HepG2 (cell line): Measurements from ENCODE around the gene RBPMS2. TPM values are rescaled to one million over a fixed set of nuclear protein-coding genes. Genes with fewer than 3 reads are reported as not detected.

Source experiments
- ATAC-seq: fragments of 200-7000 bp; cut with Tn5 transposase; 3 replicates; pipeline ENCODE4 v1.9.1; 2020; ENCODE audit warnings: mild to moderate bottlenecking, moderate library complexity
- BruUV-seq: library from RNA; stranded (reverse); fragments of 400-500 nt; replicated peaks from 2 replicates; lab custom pipeline; 2021; lab: Mats Ljungman, UMichigan
- CTCF ChIA-PET: fragments of 300-600 bp; formaldehyde crosslinking; extraction: SDS; loops from one replicate; lab custom pipeline; 2021; ENCODE audit warnings: low total read pairs, inconsistent platforms, low intra/inter-chr PET ratio; lab: Yijun Ruan, JAX
- POLR2A ChIA-PET: fragments of 350-600 bp; sonication (Branson Sonifier 250); formaldehyde crosslinking; loops from one replicate; lab custom pipeline; 2020; ENCODE audit warnings: antibody characterized with exemption, inconsistent platforms; lab: Yijun Ruan, JAX
- DNase-seq: peaks from one replicate; pipeline ENCODE4 v3.0.0-alpha.2; 2015; ENCODE audit warnings: low spot score
- FAIRE-seq: peaks from 3 replicates; lab custom pipeline; 2011; peaks lifted over from hg19 to GRCh38; lab: Jason Lieb, UNC
- H2AFZ ChIP-seq: one replicate; pipeline ENCODE4 v1.6.1; 2011; ENCODE audit warnings: low read length, inconsistent platforms
- H3K27ac ChIP-seq: fragments of 300-600 bp; 3 replicates; pipeline ENCODE4 v1.8.0; 2011; ENCODE audit warnings: mixed run types, mild to moderate bottlenecking, mixed read lengths, low read length, inconsistent platforms; ENCODE audit not compliant: insufficient read depth; ENCODE audit errors: extremely low read length
- H3K27me3 ChIP-seq, 2 experiments: fragments of 200-600 bp in 1 of 2; 2 replicates in 1 of 2; 3 replicates in 1 of 2; pipeline versions ENCODE4 v1.6.0 to v1.8.0; 2011; ENCODE audit warnings: low read length in 2 of 2, mild to moderate bottlenecking in 2 of 2, moderate library complexity in 2 of 2, inconsistent platforms in 1 of 2; ENCODE audit not compliant: insufficient read depth in 2 of 2, control insufficient read depth in 1 of 2
- H3K36me3 ChIP-seq, 2 experiments: fragments of 200-600 bp in 1 of 2; replicated peaks in 1 of 2; 2 replicates in 1 of 2; 3 replicates in 1 of 2; pipeline versions ENCODE4 v1.5.1 to v1.8.0; 2011; ENCODE audit warnings: low read length in 2 of 2, inconsistent platforms in 1 of 2; ENCODE audit not compliant: insufficient read depth in 2 of 2, control insufficient read depth in 1 of 2
- H3K4me1 ChIP-seq: 2 replicates; pipeline ENCODE4 v1.5.1; 2012; ENCODE audit warnings: low read length, inconsistent platforms; ENCODE audit not compliant: insufficient read depth
- H3K4me2 ChIP-seq: 2 replicates; pipeline ENCODE4 v1.6.0; 2011; ENCODE audit warnings: low read depth, low read length, inconsistent platforms
- H3K4me3 ChIP-seq, 3 experiments: fragments of 200-600 bp in 1 of 3; sonication (generic), shearing (Covaris generic) in 1 of 3; replicated peaks in 1 of 3; 2 replicates each; pipeline ENCODE4 v1.5.1; 2011 to 2016; ENCODE audit warnings: low read length in 3 of 3, inconsistent platforms in 2 of 3, low read depth in 2 of 3, mild to moderate bottlenecking in 2 of 3, control low read depth in 1 of 3, mixed read lengths in 1 of 3; ENCODE audit not compliant: insufficient read depth in 1 of 3
- H3K79me2 ChIP-seq: one replicate; pipeline ENCODE4 v1.6.1; 2011; ENCODE audit warnings: low read length, inconsistent platforms; ENCODE audit not compliant: insufficient read depth
- H3K9ac ChIP-seq: 2 replicates; pipeline ENCODE4 v1.6.0; 2011; ENCODE audit warnings: mild to moderate bottlenecking, low read depth, low read length, inconsistent platforms; ENCODE audit not compliant: insufficient read depth
- H3K9me3 ChIP-seq: 2 replicates; pipeline ENCODE4 v1.5.1; 2012; ENCODE audit warnings: mild to moderate bottlenecking, low read length
- H4K20me1 ChIP-seq: 2 replicates; pipeline ENCODE4 v1.6.0; 2011; ENCODE audit warnings: inconsistent platforms, mild to moderate bottlenecking, low read length, moderate library complexity; ENCODE audit not compliant: insufficient read depth
- AKAP8 ChIP-seq: sonication (generic); formaldehyde crosslinking; IDR thresholded peaks from 2 replicates; pipeline ENCODE4 v1.5.1; 2020; ENCODE audit warnings: mild to moderate bottlenecking, missing genetic modification reagents
- CSRNP1 ChIP-seq: sonication (generic); formaldehyde crosslinking; IDR thresholded peaks from 2 replicates; pipeline ENCODE4 v1.8.1; 2023; ENCODE audit warnings: mild to moderate bottlenecking, missing genetic modification reagents
- DZIP1 ChIP-seq: sonication (generic); formaldehyde crosslinking; IDR thresholded peaks from 2 replicates; pipeline ENCODE4 v1.5.0; 2020; ENCODE audit warnings: mild to moderate bottlenecking, missing genetic modification reagents
- FOXJ3 ChIP-seq: sonication (generic); formaldehyde crosslinking; IDR thresholded peaks from 2 replicates; pipeline ENCODE4 v1.4.0; 2020; ENCODE audit warnings: missing genetic modification reagents, mild to moderate bottlenecking, borderline replicate concordance
- NR1H2 ChIP-seq: sonication (generic); formaldehyde crosslinking; IDR thresholded peaks from 2 replicates; pipeline ENCODE4 v1.8.1; 2022; ENCODE audit warnings: low read depth, missing genetic modification reagents, borderline replicate concordance
- PHF8 ChIP-seq: sonication (generic); formaldehyde crosslinking; IDR thresholded peaks from 2 replicates; pipeline ENCODE4 v1.5.0; 2020; ENCODE audit warnings: missing genetic modification reagents
- PPARG ChIP-seq: conservative IDR thresholded peaks from 2 replicates; pipeline ENCODE4 v1.6.1; 2016; ENCODE audit warnings: missing biosample characterization, missing genetic modification reagents
- PRMT3 ChIP-seq: sonication (generic); formaldehyde crosslinking; IDR thresholded peaks from 2 replicates; pipeline ENCODE4 v1.8.1; 2022; ENCODE audit warnings: low read depth, mild to moderate bottlenecking, moderate library complexity, missing genetic modification reagents, borderline replicate concordance
- RORA ChIP-seq: sonication (generic); formaldehyde crosslinking; IDR thresholded peaks from 2 replicates; pipeline ENCODE4 v1.5.0; 2020; ENCODE audit warnings: mild to moderate bottlenecking, missing genetic modification reagents, moderate library complexity
- SMC3 ChIP-seq: IDR thresholded peaks from 2 replicates; pipeline ENCODE4 v1.6.1; 2011; ENCODE audit warnings: low read length, improper control_type of control experiment
- SSRP1 ChIP-seq: IDR thresholded peaks from 2 replicates; pipeline ENCODE4 v1.6.1; 2016; ENCODE audit warnings: control low read depth
- ZBTB14 ChIP-seq: sonication (generic); formaldehyde crosslinking; IDR thresholded peaks from 2 replicates; pipeline ENCODE4 v1.4.0; 2020; ENCODE audit warnings: missing genetic modification reagents
- ZBTB3 ChIP-seq: sonication (generic); formaldehyde crosslinking; IDR thresholded peaks from 2 replicates; pipeline ENCODE4 v1.4.0; 2020; ENCODE audit warnings: low read depth, mild to moderate bottlenecking, moderate library complexity, missing genetic modification reagents, borderline replicate concordance
- ZBTB8A ChIP-seq: sonication (generic); formaldehyde crosslinking; IDR thresholded peaks from 2 replicates; pipeline ENCODE4 v1.4.0; 2020; ENCODE audit warnings: mild to moderate bottlenecking, low read depth, missing genetic modification reagents, borderline replicate concordance
- ZNF362 ChIP-seq: sonication (generic); formaldehyde crosslinking; IDR thresholded peaks from 2 replicates; pipeline ENCODE4 v1.4.0; 2020; ENCODE audit warnings: missing genetic modification reagents, mild to moderate bottlenecking, borderline replicate concordance
- ZNF607 ChIP-seq: sonication (generic); formaldehyde crosslinking; IDR thresholded peaks from 2 replicates; pipeline ENCODE4 v1.5.1; 2020; ENCODE audit warnings: missing genetic modification reagents, mild to moderate bottlenecking, borderline replicate concordance
- ZNF713 ChIP-seq: sonication (generic); formaldehyde crosslinking; IDR thresholded peaks from 2 replicates; pipeline ENCODE4 v1.4.0; 2020; ENCODE audit warnings: mild to moderate bottlenecking, missing genetic modification reagents
- ZNF737 ChIP-seq: sonication (generic); formaldehyde crosslinking; IDR thresholded peaks from 2 replicates; pipeline ENCODE4 v1.5.0; 2020; ENCODE audit warnings: missing genetic modification reagents, mild to moderate bottlenecking, borderline replicate concordance
- WGBS: methylation state at CpG from one replicate; pipeline ENCODE4 v1.1.6; 2017; ENCODE audit warnings: low lambda C conversion rate; 5-methylcytosine and 5-hydroxymethylcytosine counted together
- in situ Hi-C: cut with HindIII; loops from 2 replicates; pipeline ENCODE4 v1.10.0; 2017; ENCODE audit warnings: low pct_unique_long_range_greater_than_20kb; ENCODE audit not compliant: extremely low pct_ligation_motif_present
- intact Hi-C: fragments of 100-400 bp; cut with micrococcal nuclease; formaldehyde crosslinking; loops from one replicate; pipeline ENCODE4 v1.10.0; 2022; ENCODE audit not compliant: unreplicated experiment
- polyA plus RNA-seq, 8 experiments: library from polyadenylated mRNA; depleted of rRNA in 3 of 8; stranded (reverse) in 7 of 8; unstranded in 1 of 8; fragments of >200 nt; fragmentation: Illumina TruSeq in 4 of 8; extraction: Trizol in 4 of 8; gene quantifications; 2 replicates each; pipeline versions ENCODE4 v1.2.1 to v1.2.3, GENCODE V29; 2011 to 2016; ENCODE audit warnings: low read depth in 4 of 8, missing spikeins in 1 of 8, mixed read lengths in 1 of 8; ENCODE audit not compliant: insufficient read depth in 1 of 8
- total RNA-seq, 5 experiments: library from RNA; depleted of rRNA; stranded (reverse); fragments of >200 nt; fragmentation: Illumina TruSeq; extraction: Trizol; gene quantifications; 2 replicates each; pipeline ENCODE4 v1.2.3, GENCODE V29; 2016; ENCODE audit warnings: low read depth in 1 of 5

Gene RBPMS2
- total and polyA plus RNA-seq, 2 of the 13 experiments (the other 11 are each of a cell fraction or from before 2014, with no cell fraction given), result 0.08 TPM; not detected in 1

- ChIA-PET POLR2A (no interaction called here), CTCF (no interaction called here)
- WGBS, result 32% methylated on average over 5 of the region's 13 CpGs
- intact Hi-C loops, result no loop called here
- no peak overlapping the region for H3K27ac ChIP-seq
- H3K79me2 ChIP-seq, result no peaks in the 10 kb centered on the region
- H2AFZ ChIP-seq, result no peak overlapping the region
- no peak for ATAC-seq
- no peak overlapping the region for H3K9ac ChIP-seq
- H3K9me3 ChIP-seq, result no peaks in the 10 kb centered on the region
- H3K27me3 ChIP-seq, result peaks cover 12 to 66% of the 10 kb centered on the region in 2 experiments; a peak in 4 of 5 replicates
- no peaks in the 10 kb centered on the region for H3K4me1 ChIP-seq
- no peaks in the 10 kb centered on the region for H4K20me1 ChIP-seq
- DNase-seq, result no peak
- H3K36me3 ChIP-seq, result no peaks in the 10 kb centered on the region
- FAIRE-seq, result no peak
- TF ChIP-seq ZNF362 (CRISPR knock-in tag), result no peak
- TF ChIP-seq CSRNP1, result no peak
- no peak for TF ChIP-seq PRMT3 (CRISPR knock-in tag)
- no peak for TF ChIP-seq DZIP1 (CRISPR knock-in tag)
- TF ChIP-seq ZBTB3 (CRISPR knock-in tag), result no peak
- no peak for TF ChIP-seq PHF8
- no peak for TF ChIP-seq ZBTB14 (CRISPR knock-in tag)
- TF ChIP-seq NR1H2, result no peak
- TF ChIP-seq FOXJ3, result no peak
- TF ChIP-seq ZNF713 (CRISPR knock-in tag), result no peak
- TF ChIP-seq AKAP8 (CRISPR knock-in tag), result no peak
- no peak for TF ChIP-seq ZNF737
- TF ChIP-seq PPARG (CRISPR knock-in tag), result no peak
- no peak for TF ChIP-seq SSRP1 (CRISPR knock-in tag)
- no peak for TF ChIP-seq ZBTB8A (CRISPR knock-in tag)
- no peak for TF ChIP-seq SMC3
- TF ChIP-seq RORA, result no peak
- TF ChIP-seq ZNF607 (CRISPR knock-in tag), result no peak
- TF ChIP-seq, all 625 proteins: peak for 0
- no peak overlapping the region for H3K4me3 ChIP-seq
- no TSS peak for BruUV-seq
- in situ Hi-C loops, result no loop called here
- no peak overlapping the region for H3K4me2 ChIP-seq
Measured at GRCh38 chr15:64742921-64743320, 32.5 kb downstream of the RBPMS2 start.
